ENCODE data around the gene EPB41L1.

- TF ChIP-seq CTCF (conservative IDR thresholded peaks at IDR 0.05; ENCODE audit: low read depth in 2 of 2) (no peak), POLR2AphosphoS5 (IDR thresholded peaks at IDR 0.05; ENCODE audit: low read depth) (no peak), NANOG (IDR thresholded peaks at IDR 0.05; ENCODE audit: borderline replicate concordance) (no peak), STAT1 (IDR thresholded peaks at IDR 0.05; ENCODE audit: unreplicated experiment) (no peak)
Observed at GRCh38 chr20:36113036-36113435, 41.5 kb upstream of the EPB41L1 start.
